ENCODE measurements around the gene TMUB1.

Gene TMUB1

GRCh38 chr7:151032936-151033863 is 50.1 kb downstream of the TMUB1 start:
- Histone ChIP-seq H3K36me3 (replicated peaks; ENCODE audit: low read depth, low read length) (no peaks in the 10 kb centered on the region), H3K4me1 (ENCODE audit: low read length) (peaks cover 3% of the 10 kb centered on the region; the same call in 1 of the 2 replicates), H3K9me3 (ENCODE audit: insufficient read depth, low read length) (no peaks in the 10 kb centered on the region), H3K4me2 (ENCODE audit: low read length) (no peak overlapping the region), H3K9ac (ENCODE audit: low read length) (no peak overlapping the region), H2AFZ (ENCODE audit: low read depth, low read length) (no peak overlapping the region), H3K79me2 (ENCODE audit: low read length) (peaks cover 11% of the 10 kb centered on the region), H3K27ac (ENCODE audit: low read length) (no peak overlapping the region), H4K20me1 (ENCODE audit: insufficient read depth, low read length) (no peaks in the 10 kb centered on the region), H3K4me3 (ENCODE audit: low read length) (no peak overlapping the region), H3K27me3 (ENCODE audit: low read depth, low read length) (no peaks in the 10 kb centered on the region)
- no peak for TF ChIP-seq EZH2phosphoT487 (IDR thresholded peaks at IDR 0.05; ENCODE audit: low read depth)
- TF ChIP-seq CTCF (IDR thresholded peaks at IDR 0.05; ENCODE audit: low read depth, low read length): no peak

Measured in OCI-LY3 (cell line).